NCI-H748 (cell line): Measurements from ENCODE around the gene TBC1D22A.

ENCODE experiments used
- DNase-seq: peaks from one replicate; lab custom pipeline; 2025; ENCODE audit not compliant: unreplicated experiment; lab: John Stamatoyannopoulos, UW

TBC1D22A gene

DNA sequence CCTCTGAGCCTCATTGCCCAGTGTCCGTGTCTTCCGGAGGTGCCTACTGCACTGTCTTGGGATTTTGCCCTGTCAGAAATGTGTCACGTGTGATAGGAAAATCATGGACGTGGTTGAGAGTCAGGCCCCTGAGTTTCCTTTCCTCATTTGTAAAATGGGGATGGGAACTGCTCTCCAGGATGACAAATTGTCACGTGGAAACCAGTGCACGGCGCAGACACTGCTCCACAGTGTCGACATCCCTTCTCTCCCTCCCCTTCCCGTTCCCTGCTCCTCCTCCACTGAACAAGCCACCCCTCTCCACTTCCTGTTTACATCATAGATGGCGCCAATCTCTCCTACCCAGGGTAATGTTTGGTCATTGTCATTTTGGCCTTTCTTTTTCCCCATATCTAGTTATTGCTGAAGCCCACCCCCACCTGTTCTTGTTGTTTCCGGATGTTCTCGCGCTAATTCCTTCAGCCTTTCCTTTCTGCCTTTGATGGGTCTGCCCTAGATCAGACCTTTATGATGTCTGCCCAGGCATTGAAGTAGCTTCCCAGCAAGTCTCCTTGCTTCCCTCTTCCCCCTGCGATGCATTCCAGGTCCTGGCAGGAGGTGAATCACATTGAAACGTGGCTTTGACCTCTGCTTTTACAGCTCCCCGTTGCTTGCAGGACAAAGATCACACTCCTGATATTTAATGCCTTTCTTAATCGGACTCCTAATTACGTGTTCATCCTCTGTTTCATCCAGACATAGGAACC lies 91.8 kb downstream of the TBC1D22A start:
- peak; percentile 13 for DNase-seq

DNA sequence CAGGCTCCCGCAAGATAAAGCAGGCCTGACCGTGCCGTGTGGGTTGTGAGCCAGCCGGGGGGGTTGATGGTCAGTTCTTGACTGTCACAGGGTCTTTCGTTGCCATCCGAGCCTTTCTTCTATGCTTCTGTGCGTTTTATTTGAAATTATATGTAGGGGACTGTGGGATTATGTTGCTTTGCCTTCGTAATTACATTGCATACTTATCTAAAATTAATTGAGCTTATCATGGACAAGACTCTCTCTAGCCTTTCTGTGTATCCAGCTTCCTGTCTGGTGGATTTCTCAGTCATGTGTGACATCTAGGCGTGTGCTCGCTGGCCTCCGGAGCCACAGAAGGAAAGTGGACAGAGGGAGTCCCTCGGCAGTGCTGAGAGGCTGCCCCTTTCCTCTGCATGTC lies 93.2 kb downstream of the TBC1D22A start:
- no peak for DNase-seq

DNA sequence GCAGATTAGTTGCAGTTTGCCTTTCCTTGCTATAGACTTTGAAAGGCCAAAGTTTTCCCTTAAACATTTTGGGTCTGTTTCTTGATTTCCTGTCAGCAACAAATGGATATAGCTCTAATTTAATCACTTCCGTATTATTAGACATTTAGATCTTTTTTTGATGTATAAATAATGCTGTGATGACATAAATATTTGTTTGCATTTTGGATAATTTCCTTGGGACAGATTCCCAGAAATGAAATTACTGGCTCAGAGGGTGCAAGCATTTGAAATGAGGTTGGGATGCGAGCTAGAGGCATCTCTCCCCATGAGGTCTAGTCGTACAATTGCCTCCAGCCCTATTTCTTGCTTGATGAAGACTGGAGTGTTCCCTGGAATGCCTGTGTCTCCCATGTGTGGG lies 94.2 kb downstream of the TBC1D22A start:
- DNase-seq = no peak

DNA sequence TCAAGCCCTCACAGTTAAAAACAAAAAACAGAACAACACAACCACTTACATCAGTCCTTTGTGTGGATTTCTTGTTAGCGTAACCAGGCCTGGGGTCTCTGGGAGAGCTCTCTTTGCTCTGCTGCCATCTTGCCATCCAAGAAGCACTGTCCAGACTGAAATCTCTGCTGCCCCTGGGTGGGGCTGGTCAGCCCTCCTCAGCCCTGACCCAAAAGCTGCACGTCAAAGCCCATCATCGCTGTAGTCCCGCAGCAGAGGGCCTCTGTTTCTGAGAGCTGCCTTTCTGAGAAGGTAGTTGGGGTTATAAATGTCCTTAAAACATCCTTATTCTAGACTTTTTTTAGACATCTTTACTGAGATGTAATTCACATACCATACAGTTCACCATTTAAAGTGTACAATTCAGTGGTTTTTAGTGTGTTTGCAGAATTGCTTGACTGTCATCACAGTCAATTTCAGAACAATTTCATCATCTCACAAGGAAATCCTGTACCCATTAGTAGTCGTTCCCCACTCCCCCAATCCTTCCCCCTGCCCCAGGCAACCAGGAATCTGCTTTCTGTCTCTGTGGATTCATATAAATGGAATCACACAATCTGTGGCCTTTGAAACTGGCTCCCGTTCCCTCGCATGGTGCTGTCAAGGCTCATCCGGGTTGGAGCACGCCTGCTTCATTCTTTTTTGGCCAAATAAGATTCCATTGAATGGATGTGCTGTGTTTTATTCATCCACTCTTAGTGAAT lies 94.9 kb downstream of the TBC1D22A start:
- no peak for DNase-seq

DNA sequence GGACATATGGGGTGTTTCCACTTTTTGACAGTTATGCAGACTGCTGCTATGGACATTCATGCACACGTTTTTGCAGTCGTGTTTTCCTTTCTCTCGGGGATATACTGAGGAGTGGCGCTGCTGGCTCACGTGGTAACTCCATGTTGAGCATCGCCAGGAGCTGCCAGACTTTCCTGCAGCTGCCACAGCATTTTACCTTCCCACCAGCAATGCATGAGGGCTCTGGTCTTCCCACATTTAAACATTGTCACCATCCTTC lies 95.4 kb downstream of the TBC1D22A start:
- no peak for DNase-seq

DNA sequence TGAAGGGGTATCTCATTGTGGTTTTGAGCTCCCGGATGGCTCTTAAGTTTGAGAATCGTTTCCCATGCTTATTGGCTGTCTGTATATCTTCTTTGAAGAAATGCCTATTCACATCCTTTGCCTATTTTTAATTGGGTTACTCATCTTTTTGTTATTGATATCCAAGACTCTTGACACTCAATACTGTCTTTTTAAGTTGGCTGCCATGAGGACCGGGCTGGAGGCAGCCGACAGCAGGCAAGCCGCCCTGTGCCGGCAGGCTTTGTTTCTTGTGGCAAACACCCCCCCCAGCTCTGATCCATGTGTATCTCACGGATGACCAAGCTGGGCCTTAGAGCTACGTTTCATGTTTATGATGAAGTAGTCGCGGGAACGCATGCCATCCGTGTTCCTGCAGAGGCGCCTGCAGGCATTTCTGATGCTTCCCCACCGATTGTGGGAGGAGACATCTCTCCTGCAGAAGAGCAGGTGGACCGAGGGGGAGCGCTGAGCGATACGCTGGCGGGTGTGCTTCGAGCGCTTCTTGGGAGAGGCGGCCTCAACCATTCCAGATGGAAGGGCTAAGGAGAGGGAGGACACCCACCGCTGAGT lies 95.8 kb downstream of the TBC1D22A start:
- DNase-seq = no peak

DNA sequence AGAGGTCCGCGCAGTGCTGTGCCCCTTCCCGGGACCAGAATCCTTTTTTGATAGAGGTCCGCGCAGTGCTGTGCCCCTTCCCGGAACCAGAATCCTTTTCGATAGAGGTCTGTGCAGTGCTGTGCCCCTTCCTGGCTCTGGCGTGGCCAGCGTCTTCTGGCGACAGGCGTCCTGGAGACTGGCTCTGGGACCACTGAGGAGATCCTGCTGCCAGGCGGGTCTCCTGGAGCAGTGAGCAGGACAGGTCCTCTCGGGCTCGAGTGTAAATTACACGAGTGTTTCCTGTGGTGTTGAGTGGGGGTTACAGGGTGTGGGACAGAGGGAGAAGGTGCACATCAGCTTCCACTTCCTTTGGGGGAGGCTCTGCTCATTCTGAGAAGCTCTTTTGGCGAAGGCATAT lies 98.1 kb downstream of the TBC1D22A start:
- no peak for DNase-seq

DNA sequence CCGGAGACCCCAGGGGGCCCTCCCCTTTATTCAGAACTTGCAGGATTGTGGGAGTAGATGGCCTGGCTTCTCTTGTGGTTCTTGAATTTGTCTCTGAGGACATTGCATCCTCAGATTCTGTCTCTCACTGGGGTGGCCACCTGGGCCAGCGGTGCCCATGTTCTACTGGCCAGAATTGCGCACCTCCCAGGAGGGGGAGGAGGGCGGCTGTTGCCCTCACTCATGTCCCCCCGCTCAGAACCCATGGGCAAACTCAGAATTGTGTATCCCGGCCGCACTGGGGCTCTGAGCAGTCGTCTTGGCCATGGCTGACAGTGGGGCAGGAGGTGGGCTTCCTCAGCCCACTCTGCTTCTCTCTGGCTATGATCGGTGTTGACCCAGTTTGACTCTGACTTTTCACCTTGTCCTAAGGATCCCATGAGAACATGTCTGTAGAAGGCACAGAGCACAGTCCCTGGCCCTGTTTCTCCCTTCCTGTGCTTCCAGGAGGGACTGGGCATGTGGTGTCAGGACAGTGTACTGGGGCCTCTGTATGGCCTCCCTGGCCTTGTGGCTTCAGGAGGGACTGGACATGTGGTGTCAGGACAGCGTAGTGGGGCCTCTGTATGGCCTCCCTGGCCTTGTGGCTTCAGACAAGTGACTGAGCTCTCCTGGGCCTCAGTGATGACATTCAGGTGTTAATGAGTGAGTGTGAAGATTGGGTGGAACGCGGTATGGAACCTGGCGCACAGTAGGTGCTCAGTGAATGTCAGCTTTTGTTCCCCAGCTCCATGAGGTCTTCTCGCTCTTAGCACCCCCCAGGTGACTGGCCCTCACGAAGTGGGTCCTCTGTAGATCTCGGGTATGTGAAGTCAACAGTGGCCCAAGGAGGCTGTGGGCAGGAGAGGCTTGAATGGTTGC lies 99.3 kb downstream of the TBC1D22A start:
- no peak for DNase-seq

DNA sequence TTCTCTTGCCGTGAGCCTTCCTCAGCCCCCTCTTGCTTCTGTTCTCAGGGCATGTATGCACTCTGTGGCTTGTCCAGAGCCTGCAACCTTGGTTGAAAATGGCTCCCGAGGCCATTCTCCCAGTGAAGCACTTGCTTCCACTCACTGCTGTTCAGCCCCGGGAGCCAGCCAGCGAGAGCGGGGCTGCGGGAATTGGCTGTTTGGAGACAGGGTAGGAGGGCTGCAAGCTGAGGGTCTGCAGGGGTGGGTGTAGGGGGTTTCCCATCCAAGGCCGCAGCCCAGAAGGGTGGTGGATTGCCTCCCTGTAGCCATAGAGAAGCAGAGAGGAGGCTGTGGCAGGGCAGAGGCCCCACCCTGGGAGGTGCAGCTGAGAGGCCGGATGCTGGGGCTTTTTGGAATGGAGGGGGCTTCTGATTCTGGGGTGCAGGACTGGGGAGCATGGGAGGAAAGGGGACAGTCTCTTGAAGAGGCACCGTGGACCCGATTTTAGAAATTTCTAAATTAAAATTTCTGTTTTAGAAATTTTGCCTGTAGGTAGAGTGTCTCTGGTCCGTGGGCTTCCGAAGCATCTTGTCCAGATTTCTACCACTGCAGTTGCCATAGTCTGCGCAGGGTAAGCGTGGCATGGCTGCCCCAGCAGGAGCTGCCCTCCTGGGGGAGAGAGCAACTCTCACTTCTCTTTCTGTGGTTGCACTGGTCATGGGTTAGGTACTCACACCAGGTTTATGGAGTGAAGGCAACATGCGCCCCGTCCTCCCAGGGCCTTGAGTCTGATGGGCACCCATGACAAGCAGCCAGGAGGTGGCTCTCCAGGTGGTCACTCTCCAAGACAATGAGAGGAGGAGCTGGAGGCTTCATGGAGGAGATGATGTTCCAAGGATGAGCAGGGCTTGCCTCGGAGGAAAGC lies 100.2 kb downstream of the TBC1D22A start:
- DNase-seq = no peak

DNA sequence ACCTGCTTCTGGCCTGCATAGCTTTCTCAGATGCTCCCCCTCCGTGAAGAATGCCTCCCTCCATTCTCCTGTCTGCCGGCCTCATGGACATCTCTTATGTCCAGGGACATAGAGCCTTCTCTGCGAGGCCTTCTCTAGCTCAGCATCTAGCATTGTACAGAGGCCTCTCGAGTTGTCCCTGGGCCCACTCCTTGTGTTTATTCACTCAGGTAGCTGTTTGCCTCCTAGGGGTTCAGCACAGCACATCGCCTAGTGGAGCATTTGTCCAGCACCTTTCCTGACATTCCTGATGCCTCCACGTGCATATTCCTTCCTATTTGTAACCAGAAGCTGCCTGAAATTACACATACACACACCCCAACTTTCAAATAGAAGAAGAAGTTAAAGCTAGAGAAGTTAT lies 101.3 kb downstream of the TBC1D22A start:
- no peak for DNase-seq

DNA sequence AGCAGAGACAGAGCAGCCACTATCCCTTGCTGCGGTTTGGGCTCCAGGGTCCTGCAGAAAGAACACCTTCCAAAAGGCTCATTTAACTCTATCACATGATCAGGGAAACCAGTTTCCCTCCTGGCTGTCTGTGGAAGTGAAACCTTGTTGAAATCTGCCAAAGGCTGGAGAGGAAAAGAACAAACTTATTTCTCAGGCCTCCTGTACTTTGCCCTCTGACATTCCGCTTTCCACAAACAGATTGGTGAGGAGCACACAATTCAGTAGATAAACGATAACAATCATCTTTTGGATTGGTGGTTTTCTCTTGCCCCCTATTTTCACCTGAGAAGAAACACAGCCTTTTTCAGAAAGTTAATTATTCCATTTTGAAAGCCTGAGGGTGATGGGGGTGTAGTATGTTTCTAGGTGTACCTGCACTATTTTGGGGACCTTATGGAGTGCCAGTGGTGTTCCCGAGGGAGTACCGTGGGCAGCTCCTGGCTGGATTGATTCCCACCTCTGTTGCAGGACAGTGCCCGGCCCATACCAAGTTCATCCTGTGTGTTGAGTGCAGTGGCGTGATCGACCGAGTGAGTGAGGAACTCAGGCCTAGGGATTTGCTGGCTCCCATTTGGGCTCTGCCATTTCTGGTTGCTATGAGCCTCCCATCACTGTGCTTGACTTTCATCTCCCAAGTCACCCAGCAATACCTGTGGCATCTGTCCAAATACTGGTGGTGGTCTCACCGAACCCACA lies 102.0 kb downstream of the TBC1D22A start:
- no peak for DNase-seq

DNA sequence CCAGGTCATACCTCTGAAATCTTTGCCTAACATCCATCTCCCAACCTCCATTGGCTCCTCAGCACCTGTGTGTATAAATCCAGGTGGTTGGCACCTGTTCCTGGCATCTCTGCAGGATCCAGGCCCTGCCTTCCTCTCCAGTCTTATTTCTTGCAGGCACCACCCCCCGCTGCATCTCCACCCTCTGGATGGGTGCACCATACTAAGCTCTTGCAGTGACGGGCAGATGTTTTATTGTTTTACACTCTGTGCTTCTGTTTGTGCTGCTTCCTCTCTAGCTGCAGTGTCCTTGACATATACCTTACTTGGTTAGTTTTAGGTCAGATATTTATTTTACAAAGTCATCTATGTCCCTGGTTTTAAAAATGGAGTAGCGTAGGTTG lies 102.6 kb downstream of the TBC1D22A start:
- DNase-seq = no peak

DNA sequence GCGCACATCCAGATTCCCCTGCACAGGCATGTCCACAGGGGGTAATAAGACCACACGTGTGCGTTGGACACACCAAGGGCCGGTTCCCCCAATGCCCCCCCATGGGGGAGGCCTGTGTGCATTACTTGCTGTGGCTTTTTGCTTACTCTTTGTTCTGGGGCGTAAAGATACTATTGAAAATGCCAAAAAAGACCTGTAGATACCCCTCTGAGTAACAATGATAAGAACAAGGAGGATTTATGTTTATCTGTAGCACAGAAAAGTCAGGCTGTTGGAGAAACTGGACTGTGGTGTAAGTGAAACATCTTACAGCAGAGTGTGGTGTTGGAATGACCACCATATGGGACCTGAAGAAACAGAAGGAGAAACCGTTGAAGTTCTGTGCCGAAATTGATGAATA lies 103.2 kb downstream of the TBC1D22A start:
- DNase-seq = no peak

DNA sequence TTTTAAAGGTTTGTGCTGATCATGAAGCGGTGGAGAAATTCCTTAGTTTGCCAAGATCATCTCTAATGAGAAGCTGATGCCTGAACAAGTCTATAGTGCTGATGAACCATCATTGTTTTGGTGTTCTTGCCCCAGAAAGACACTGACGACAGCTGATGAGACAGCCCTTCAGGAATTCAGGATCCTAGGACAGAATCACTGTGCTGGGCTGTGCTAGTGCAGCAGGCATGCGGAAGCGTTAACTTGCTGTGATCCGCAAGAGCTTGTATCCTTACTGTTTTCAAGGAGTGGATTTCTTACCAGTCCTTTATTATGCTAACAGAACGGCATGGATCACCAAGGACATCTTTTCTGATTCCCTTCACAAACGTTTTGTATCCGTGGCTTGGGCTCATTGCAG lies 104.1 kb downstream of the TBC1D22A start:
- DNase-seq = no peak

DNA sequence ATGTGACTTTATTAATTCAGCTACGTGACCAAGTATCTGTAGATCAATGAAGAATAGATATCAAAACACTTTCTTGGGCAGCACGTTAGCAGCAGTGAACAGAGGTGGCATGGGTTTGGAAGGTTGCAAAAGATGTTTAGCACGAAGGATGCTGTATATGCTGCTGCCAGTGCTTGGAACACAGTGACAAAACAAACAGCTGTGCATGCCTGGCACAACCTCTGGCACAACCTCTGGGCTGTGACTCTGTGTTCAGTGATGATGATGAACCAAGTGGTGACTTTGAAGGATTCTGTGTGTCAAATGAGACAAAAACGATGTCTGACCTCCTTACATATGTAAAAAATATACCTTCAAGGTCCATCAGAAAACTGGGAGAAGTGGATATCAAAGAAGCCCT lies 104.7 kb downstream of the TBC1D22A start:
- DNase-seq = no peak

DNA sequence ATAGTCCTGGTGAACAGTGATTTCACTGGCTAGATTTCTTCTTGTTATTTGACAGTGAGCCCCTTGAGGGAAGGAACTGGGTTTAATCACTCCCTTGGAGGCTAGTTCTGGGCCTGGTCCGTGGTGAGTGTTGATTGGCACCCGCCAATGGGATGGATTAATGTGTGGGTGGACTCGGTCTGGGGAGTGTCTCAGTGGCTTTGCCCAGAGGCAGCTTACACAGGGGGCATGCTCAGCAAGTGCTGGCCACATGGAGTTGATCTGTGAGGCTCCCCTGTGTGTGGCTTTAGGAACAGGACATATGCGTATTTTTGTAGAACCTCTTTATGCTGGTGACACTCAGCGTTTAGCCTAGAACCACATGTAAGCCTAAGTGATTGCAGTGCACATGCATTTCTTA lies 106.9 kb downstream of the TBC1D22A start:
- no peak for DNase-seq

DNA sequence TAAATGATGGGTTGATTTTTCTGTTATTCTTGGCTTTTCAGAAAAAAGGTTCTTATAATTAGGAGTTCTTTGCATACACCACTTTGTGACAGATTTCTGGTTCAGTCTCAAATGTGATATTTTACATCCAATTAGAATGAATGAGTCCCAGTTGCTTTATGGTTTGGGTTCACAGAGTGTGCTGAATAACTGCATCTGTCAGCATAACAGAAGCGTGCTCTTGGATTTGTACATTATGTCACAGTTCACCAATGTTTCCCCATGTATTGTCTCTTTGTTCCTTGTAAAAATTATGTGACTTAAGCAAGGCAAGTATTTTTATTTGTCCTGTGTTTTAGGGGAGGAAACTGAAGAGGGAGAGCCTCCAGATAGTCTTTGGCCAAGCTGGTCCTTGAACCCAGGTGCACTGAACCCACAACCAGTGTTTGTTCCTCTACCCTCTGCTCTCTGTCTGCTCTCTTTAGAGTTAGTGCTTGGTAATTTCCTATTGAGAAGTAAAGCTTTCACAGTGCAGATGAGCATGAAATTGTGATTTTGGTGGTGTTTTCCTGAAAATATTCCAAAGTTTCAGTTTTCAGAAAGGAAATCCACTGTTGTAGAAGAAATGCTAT lies 107.5 kb downstream of the TBC1D22A start:
- no peak for DNase-seq

DNA sequence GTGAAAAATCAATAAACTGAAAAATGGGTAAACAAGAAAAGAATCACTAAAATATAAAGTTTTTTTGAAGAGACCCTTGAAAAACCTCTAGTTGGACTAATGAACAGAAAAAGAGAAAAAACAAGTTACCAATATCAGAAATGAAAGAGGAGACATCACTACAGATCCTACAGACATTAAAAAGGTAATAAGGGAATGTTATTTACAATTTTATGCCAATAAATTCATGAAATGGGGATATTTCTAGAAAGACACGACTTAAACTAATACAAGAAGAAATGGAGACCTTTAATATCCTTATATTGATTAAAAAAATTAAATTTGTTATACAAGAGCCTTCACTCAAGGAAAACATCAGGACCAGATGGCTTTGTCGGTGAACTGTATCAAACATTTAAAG lies 109.4 kb downstream of the TBC1D22A start:
- DNase-seq = no peak

DNA sequence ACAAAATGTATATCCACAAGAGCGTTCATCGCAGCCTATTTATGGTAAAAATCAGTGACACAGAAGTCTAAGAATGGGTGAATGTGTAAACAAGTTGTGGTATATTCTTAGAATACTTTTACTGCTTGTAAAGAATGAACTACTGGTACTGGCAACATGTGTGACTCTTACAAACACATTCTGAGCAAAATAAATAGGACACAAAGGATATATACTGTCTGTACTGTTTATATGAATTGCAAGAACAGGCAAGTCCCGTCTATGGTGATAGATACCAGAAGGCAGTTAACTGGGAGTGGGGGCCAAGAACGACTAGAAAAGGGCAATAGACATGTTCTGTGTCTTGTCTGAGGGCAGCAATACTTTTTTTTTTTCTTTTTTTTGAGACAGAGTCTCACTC lies 112.6 kb downstream of the TBC1D22A start:
- DNase-seq = no peak
